Measurements from ENCODE around the gene LITAF.
"Not testable (repeated sequence)": the region's sequence is repeated elsewhere in the genome, so short reads cannot be mapped to it uniquely, and the experiment has no call there.

The LITAF gene

GRCh38 chr16:11572301-11572995 lies 14.3 kb downstream of the LITAF start:
- DNase-seq (ENCODE audit: low spot score) = no peak

GRCh38 chr16:11571549-11571948 lies 15.2 kb downstream of the LITAF start:
- no peak for DNase-seq (ENCODE audit: low spot score)

- no peak for DNase-seq (ENCODE audit: low spot score)
Measured at GRCh38 chr16:11570806-11571205, 15.9 kb downstream of the LITAF start.

- no peak for DNase-seq (ENCODE audit: low spot score)
Measured at GRCh38 chr16:11570258-11570657, 16.5 kb downstream of the LITAF start.

GRCh38 chr16:11566398-11566797 lies 20.3 kb downstream of the LITAF start:
- DNase-seq (ENCODE audit: low spot score) = no peak

GRCh38 chr16:11565665-11566064 lies 21.1 kb downstream of the LITAF start:
- DNase-seq (ENCODE audit: low spot score) = no peak

- no peak for DNase-seq (ENCODE audit: low spot score)
Measured at GRCh38 chr16:11564046-11564926, 22.4 kb downstream of the LITAF start.

- no peak for DNase-seq (ENCODE audit: low spot score)
Measured at GRCh38 chr16:11563493-11564040, 23.2 kb downstream of the LITAF start.

- DNase-seq (ENCODE audit: low spot score) = no peak
Measured at GRCh38 chr16:11562941-11563340, 23.8 kb downstream of the LITAF start.

GRCh38 chr16:11562411-11562810 lies 24.3 kb downstream of the LITAF start:
- DNase-seq (ENCODE audit: low spot score) = no peak

GRCh38 chr16:11561856-11562255 lies 24.9 kb downstream of the LITAF start:
- no peak for DNase-seq (ENCODE audit: low spot score)

GRCh38 chr16:11561454-11561805 lies 25.3 kb downstream of the LITAF start:
- no peak for DNase-seq (ENCODE audit: low spot score)

GRCh38 chr16:11560701-11561453 lies 25.8 kb downstream of the LITAF start:
- DNase-seq (ENCODE audit: low spot score) = no peak

GRCh38 chr16:11558308-11558823 lies 28.4 kb downstream of the LITAF start:
- not testable (repeated sequence) for DNase-seq (ENCODE audit: low spot score)

- DNase-seq (ENCODE audit: low spot score) = no peak
Measured at GRCh38 chr16:11557801-11558200, 28.9 kb downstream of the LITAF start.

- no peak for DNase-seq (ENCODE audit: low spot score)
Measured at GRCh38 chr16:11556945-11557720, 29.6 kb downstream of the LITAF start.

GRCh38 chr16:11556214-11556819 lies 30.4 kb downstream of the LITAF start:
- no peak for DNase-seq (ENCODE audit: low spot score)

GRCh38 chr16:11554053-11554452 lies 32.7 kb downstream of the LITAF start:
- DNase-seq (ENCODE audit: low spot score) = no peak

- DNase-seq (ENCODE audit: low spot score) = no peak
Measured at GRCh38 chr16:11553371-11553770, 33.3 kb downstream of the LITAF start.

GRCh38 chr16:11552440-11552839 lies 34.3 kb downstream of the LITAF start:
- DNase-seq (ENCODE audit: low spot score) = no peak

GRCh38 chr16:11551842-11552241 lies 34.9 kb downstream of the LITAF start:
- DNase-seq (ENCODE audit: low spot score) = no peak

Data from germinal center (tissue), 1 donor.